NCI-H2107 treated with DMSO at 0.1 percent for 48 hours (cell line): ENCODE results near the gene GANAB.
A peak's percentile ranks its signal among the peaks of the same experiment; 100 is the strongest.
"Not testable (repeated sequence)": the region's sequence is repeated elsewhere in the genome, so short reads cannot be mapped to it uniquely, and the experiment has no call there.

Source experiments
- DNase-seq: peaks from one replicate; lab custom pipeline; 2025; ENCODE audit not compliant: unreplicated experiment; lab: John Stamatoyannopoulos, UW

Gene GANAB

GRCh38 chr11:62601372-62602140, 44.9 kb downstream of the GANAB start, which contains the start of gene MTA2:
Gene MTA2 (minus strand): TSS chr11:62601865. CDS start chr11:62601450, 415 bp downstream.
- peak; percentile 95 for DNase-seq

- no peak for DNase-seq
Observed at GRCh38 chr11:62601122-62601371, 45.4 kb downstream of the GANAB start.

- DNase-seq: no peak
Observed at GRCh38 chr11:62600367-62601121, 45.9 kb downstream of the GANAB start.

GRCh38 chr11:62599901-62600300, 46.5 kb downstream of the GANAB start:
- DNase-seq: no peak

- DNase-seq: peak; percentile 21
Observed at GRCh38 chr11:62599069-62599696, 47.2 kb downstream of the GANAB start.

GRCh38 chr11:62595124-62595523, 51.3 kb downstream of the GANAB start:
- no peak for DNase-seq

GRCh38 chr11:62593434-62594044, 52.9 kb downstream of the GANAB start:
- peak; percentile 15 for DNase-seq

- no peak for DNase-seq
Observed at GRCh38 chr11:62592989-62593421, 53.4 kb downstream of the GANAB start.

- DNase-seq: no peak
Observed at GRCh38 chr11:62592146-62592815, 54.1 kb downstream of the GANAB start.

- peak; percentile 98 for DNase-seq
Observed at GRCh38 chr11:62591448-62592145, 54.8 kb downstream of the GANAB start, which contains the start of gene TUT1. Gene TUT1 (minus strand): TSS chr11:62591523. CDS start chr11:62591485, 38 bp downstream.

GRCh38 chr11:62588966-62589637, 57.3 kb downstream of the GANAB start:
- no peak for DNase-seq

GRCh38 chr11:62585356-62585755, 61.1 kb downstream of the GANAB start:
- not testable (repeated sequence) for DNase-seq

GRCh38 chr11:62581735-62582134, 64.7 kb downstream of the GANAB start:
- not testable (repeated sequence) for DNase-seq

- no peak for DNase-seq
Observed at GRCh38 chr11:62580959-62581715, 65.3 kb downstream of the GANAB start.

- DNase-seq: no peak
Observed at GRCh38 chr11:62579252-62579651, 67.2 kb downstream of the GANAB start.

GRCh38 chr11:62578541-62578940, 67.9 kb downstream of the GANAB start:
- no peak for DNase-seq

GRCh38 chr11:62577046-62577714, 69.2 kb downstream of the GANAB start:
- DNase-seq: no peak

GRCh38 chr11:62575837-62576236, 70.6 kb downstream of the GANAB start:
- DNase-seq: no peak
